GM15510 (cell line): Measurements from ENCODE around the gene CACNA2D1.

Experiments
- POLR2A ChIP-seq: IDR thresholded peaks from 3 replicates; pipeline ENCODE4 v1.6.1; 2011; ENCODE audit warnings: borderline replicate concordance; ENCODE audit not compliant: insufficient read length; ENCODE audit errors: extremely low read depth

The CACNA2D1 gene

DNA sequence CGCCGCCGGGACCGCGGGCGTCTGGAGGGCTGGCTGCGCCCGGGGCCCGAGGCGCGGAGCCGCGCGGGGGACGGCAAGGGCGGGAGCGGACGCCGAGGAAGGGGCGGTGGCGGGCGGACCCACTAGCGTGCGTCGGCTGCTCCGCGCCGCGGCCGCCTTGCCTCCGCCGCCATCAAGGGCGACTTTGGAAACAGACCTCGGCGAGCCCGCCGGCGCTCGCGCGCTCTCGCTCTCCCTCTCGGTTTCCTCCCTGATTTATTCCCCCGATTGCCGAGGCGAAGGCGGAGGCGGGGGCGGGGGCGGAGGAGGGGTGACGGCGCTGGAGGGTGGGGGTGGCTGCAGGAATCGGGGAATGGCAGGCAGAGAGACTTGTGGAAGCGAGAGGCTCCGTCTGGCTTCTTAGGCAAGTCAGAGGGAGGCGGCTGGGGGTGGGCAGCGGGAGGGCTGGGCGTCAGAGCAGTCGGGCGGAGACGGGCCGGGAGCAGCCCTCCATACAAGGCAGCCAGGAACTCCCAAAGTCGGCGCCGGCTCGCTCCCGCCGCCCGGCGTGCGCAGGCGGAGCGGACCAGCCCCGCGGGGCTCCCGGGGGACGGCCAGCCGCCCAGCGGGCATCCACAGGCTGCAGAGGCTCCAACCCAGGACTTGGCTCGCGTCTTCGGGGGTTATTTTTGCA, at the start of gene CACNA2D1:
Gene CACNA2D1, minus strand, starts transcription at position 231 of the 673 bp plus-strand sequence.
- TF ChIP-seq POLR2A, result no peak

DNA sequence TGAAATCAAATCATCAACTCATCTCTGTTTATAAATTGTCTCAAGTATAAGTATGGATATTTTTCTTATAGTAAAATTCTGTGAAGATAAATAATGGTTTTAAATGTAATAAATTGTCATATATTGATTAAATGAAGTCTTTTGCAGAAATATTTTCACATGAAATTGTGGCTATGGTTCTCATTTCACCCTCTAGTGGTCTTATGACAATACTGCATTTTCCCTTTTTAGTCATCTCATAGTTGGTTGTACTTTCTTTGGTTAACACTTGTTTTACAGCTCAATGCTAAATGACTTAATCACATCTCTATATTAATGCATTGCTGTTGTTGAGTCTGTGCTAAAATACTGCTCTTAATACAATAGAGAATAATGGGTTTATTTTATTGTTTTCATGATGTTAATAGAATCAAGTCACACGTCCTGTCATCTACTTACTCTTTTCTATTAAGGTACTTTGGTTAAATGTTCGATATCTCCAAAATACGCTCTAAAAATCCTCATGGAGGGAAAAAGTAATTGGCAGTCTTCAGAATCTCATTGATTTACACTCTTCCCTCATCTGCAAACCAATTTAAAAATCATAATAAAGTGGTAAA, 38.0 kb upstream of the CACNA2D1 start:
- TF ChIP-seq POLR2A, result no peak

GRCh38 chr7:82477733-82478515, 34.3 kb upstream of the CACNA2D1 start:
- TF ChIP-seq POLR2A, result no peak

GRCh38 chr7:82472966-82473365, 29.4 kb upstream of the CACNA2D1 start:
- TF ChIP-seq POLR2A, result no peak

GRCh38 chr7:82471351-82472020, 27.9 kb upstream of the CACNA2D1 start:
- no peak for TF ChIP-seq POLR2A

- no peak for TF ChIP-seq POLR2A
Measured at GRCh38 chr7:82469207-82469606, 25.6 kb upstream of the CACNA2D1 start.

DNA sequence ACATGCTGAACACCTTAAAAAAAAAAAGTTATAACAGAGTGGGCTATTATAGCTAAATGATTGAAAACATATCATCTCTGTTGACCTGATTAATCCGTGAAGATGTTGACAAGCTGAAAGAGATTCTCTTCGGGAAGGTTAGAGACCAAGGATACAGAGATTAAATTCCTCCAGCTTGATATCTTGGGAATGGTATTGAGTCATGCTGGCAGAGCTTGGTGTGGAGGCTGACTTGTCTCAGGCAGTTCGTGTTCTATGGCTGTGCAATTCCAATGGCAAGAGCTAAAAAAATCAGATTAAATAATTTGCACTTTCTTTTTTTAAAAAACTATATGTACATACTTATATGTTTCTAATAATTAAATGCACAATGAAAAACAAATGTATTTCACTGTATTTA, 24.9 kb upstream of the CACNA2D1 start:
- no peak for TF ChIP-seq POLR2A

- no peak for TF ChIP-seq POLR2A
Measured at GRCh38 chr7:82467020-82467419, 23.4 kb upstream of the CACNA2D1 start.

DNA sequence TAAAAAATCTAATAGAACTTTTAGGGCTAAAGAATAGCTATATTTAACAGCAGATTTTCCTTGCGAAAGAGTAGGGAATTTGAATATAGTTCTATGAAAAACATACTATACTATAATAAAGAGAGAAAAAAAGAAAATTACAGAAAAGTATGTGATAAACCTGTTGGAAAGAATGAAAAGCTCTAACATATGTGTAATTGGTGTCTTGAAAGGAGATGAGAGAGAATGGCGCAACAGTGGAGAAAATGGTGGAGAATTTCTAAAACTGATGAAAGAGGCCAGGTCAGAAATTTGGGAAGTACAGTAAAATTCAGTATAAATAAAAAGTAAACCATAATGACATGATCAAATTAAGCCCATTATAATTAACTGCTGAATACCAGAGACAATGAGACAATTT, 20.8 kb upstream of the CACNA2D1 start:
- TF ChIP-seq POLR2A, result no peak

DNA sequence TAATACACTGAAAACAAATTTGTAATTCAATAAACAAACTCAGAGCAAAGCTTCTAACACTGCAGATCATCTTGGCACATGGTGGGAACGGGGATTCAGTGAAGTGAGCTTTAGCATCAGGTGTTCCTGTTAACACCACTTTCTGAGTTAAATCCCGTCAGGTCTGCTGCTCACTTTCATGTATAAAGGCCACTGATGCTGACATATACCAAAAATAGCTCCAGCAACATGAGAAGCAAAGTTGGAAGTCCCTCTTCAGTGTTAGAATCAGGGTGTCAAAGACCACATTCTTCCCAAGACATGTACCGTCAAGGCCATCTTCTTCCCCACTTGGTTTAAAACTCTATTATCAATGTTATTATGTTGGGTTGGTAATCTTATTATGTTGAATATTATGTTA, 11.7 kb upstream of the CACNA2D1 start:
- TF ChIP-seq POLR2A, result no peak

DNA sequence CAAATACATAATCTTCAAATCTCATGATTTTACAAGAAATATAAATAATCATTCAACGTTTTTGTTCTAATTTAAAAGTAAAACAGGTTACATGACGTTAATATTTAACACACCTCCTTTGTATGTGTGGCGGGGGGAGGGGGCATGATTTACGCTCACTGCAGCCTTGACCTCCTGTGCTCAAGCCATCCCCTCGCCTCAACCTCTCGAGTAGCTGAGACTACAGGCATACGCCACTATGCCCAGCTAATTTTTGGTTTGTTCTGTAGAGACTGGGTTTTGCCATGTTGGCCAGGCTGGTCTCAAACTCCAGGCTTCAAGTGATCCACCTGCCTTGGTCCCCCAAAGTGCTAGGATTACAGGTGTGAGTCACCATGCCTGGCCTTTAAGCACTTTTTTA, 7.2 kb upstream of the CACNA2D1 start:
- no peak for TF ChIP-seq POLR2A

DNA sequence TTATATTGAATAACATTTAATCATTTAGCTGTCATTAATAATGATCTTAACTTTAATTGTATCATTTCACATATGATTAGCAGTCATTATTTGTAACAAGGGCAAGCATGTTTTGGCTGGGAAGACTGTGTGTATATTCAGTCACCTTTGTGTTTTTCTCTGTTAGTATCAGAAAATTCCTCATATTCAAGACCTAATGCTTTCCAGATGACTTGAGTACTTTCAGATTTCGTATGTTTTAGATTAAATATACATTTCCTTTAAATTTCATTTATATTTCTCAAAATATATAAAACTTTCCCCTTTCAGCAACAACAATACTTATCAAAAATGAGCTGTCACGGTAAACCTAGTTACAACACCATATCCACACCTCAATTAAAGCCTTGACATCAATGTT, 6.3 kb upstream of the CACNA2D1 start:
- TF ChIP-seq POLR2A, result no peak

DNA sequence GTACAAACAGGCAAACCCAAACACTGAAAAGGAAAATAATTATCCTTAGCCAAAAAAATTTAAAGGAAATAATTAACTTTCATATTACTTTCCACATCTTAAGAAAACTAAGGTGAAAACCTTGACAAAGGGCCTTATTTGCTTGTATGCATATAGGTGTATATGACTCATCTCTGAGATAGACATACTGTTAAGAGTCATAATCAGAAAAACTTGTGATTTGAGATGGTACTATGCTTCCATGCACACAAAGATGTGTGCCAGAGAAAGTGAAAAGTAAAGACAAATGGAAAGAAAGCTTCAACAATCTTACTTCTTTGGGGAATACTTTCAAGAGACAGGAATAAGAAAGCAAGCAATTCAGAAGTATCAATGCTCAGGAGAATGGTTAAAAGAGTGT, 3.3 kb upstream of the CACNA2D1 start:
- no peak for TF ChIP-seq POLR2A

GRCh38 chr7:82445271-82445670, 1.7 kb upstream of the CACNA2D1 start:
- no peak for TF ChIP-seq POLR2A
